ENCODE results near the gene FAM50A.

Gene FAM50A

GRCh38 chrX:154471839-154472684, 28.1 kb downstream of the FAM50A start:
- no peaks in the 10 kb centered on the region for H3K27me3 ChIP-seq (ENCODE audit: insufficient read depth, poor library complexity, severe bottlenecking)

GRCh38 chrX:154472685-154473632, 29.0 kb downstream of the FAM50A start:
- no peak for DNase-seq (ENCODE audit: low read depth in 1 of 2, low spot score in 1 of 2)
- H3K27me3 ChIP-seq (ENCODE audit: insufficient read depth, poor library complexity, severe bottlenecking), result no peaks in the 10 kb centered on the region
- H3K27ac ChIP-seq (replicated peaks), result no peak overlapping the region
- no peak overlapping the region for H3K4me3 ChIP-seq (replicated peaks; ENCODE audit: insufficient read depth, low read length)
- TF ChIP-seq SPI1 (IDR thresholded peaks at IDR 0.05; ENCODE audit: borderline replicate concordance, low read depth) (no peak), GABPA (IDR thresholded peaks at IDR 0.05; ENCODE audit: low read depth) (no peak), POLR2AphosphoS5 (IDR thresholded peaks at IDR 0.05; ENCODE audit: low read depth) (no peak)

More at GRCh38 chrX:154471839-154472684, 28.1 kb downstream of the FAM50A start:
- H3K4me3 ChIP-seq (replicated peaks; ENCODE audit: insufficient read depth, low read length), result no peak overlapping the region
- no peak overlapping the region for H3K27ac ChIP-seq (replicated peaks)
- DNase-seq (ENCODE audit: low read depth in 1 of 2, low spot score in 1 of 2), result no peak
- no peak for TF ChIP-seq REST (IDR thresholded peaks at IDR 0.05; ENCODE audit: insufficient replicate concordance, low read depth)
- TF ChIP-seq SPI1 (IDR thresholded peaks at IDR 0.05; ENCODE audit: borderline replicate concordance, low read depth), result no peak
- TF ChIP-seq GABPA (IDR thresholded peaks at IDR 0.05; ENCODE audit: low read depth), result no peak
- no peak for TF ChIP-seq POLR2AphosphoS5 (IDR thresholded peaks at IDR 0.05; ENCODE audit: low read depth)
- no peak for TF ChIP-seq CTCF (IDR thresholded peaks at IDR 0.05; ENCODE audit: insufficient read depth, low read length)

GRCh38 chrX:154473683-154474082, 29.7 kb downstream of the FAM50A start:
- Histone ChIP-seq H3K27ac (replicated peaks) (no peak overlapping the region), H3K4me3 (replicated peaks; ENCODE audit: insufficient read depth, low read length) (no peak overlapping the region), H3K27me3 (ENCODE audit: insufficient read depth, poor library complexity, severe bottlenecking) (no peaks in the 10 kb centered on the region)
- DNase-seq (ENCODE audit: low read depth in 1 of 2, low spot score in 1 of 2), result no peak
- TF ChIP-seq GABPA (IDR thresholded peaks at IDR 0.05; ENCODE audit: low read depth) (no peak), CTCF (IDR thresholded peaks at IDR 0.05; ENCODE audit: insufficient read depth, low read length) (no peak), REST (IDR thresholded peaks at IDR 0.05; ENCODE audit: insufficient replicate concordance, low read depth) (no peak), POLR2AphosphoS5 (IDR thresholded peaks at IDR 0.05; ENCODE audit: low read depth) (no peak), SPI1 (IDR thresholded peaks at IDR 0.05; ENCODE audit: borderline replicate concordance, low read depth) (no peak)

GRCh38 chrX:154476821-154477220, 32.9 kb downstream of the FAM50A start:
- Histone ChIP-seq H3K27ac (replicated peaks) (no peak overlapping the region), H3K27me3 (ENCODE audit: insufficient read depth, poor library complexity, severe bottlenecking) (no peaks in the 10 kb centered on the region), H3K4me3 (replicated peaks; ENCODE audit: insufficient read depth, low read length) (no peak overlapping the region)
- TF ChIP-seq SPI1 (IDR thresholded peaks at IDR 0.05; ENCODE audit: borderline replicate concordance, low read depth) (no peak), REST (IDR thresholded peaks at IDR 0.05; ENCODE audit: insufficient replicate concordance, low read depth) (no peak), CTCF (IDR thresholded peaks at IDR 0.05; ENCODE audit: insufficient read depth, low read length) (no peak), POLR2AphosphoS5 (IDR thresholded peaks at IDR 0.05; ENCODE audit: low read depth) (no peak), GABPA (IDR thresholded peaks at IDR 0.05; ENCODE audit: low read depth) (no peak)
- no peak for DNase-seq (ENCODE audit: low read depth in 1 of 2, low spot score in 1 of 2)

Measured in HL-60 (cell line).